MM.1S (cell line): ENCODE results near the gene PTPRK.

ENCODE experiments used
- DNase-seq: peaks from one replicate; pipeline ENCODE4 v3.0.0-alpha.2; 2015
- H2AFZ ChIP-seq: fragments of 300-600 bp; sonication (generic); 2 replicates; pipeline ENCODE4 v1.6.0; 2016; ENCODE audit warnings: antibody characterized with exemption, low read length
- H3F3A ChIP-seq: fragments of 300-600 bp; sonication (generic); 2 replicates; pipeline ENCODE4 v1.6.1; 2016; ENCODE audit warnings: mild to moderate bottlenecking, antibody characterized with exemption, low read length, moderate library complexity, mixed read lengths; ENCODE audit not compliant: insufficient read depth
- H3K27ac ChIP-seq: fragments of 300-600 bp; sonication (generic); 2 replicates; pipeline ENCODE4 v1.5.1; 2016; ENCODE audit warnings: mild to moderate bottlenecking, low read length
- H3K27me3 ChIP-seq: fragments of 300-600 bp; sonication (generic); replicated peaks from 2 replicates; pipeline ENCODE4 v1.6.0; 2016; ENCODE audit warnings: low read length; ENCODE audit not compliant: insufficient read depth
- H3K36me3 ChIP-seq: fragments of 300-600 bp; sonication (generic); replicated peaks from 2 replicates; pipeline ENCODE4 v1.6.1; 2016; ENCODE audit warnings: mild to moderate bottlenecking, low read length, mixed read lengths; ENCODE audit not compliant: insufficient read depth
- H3K4me1 ChIP-seq: fragments of 300-600 bp; sonication (generic); 2 replicates; pipeline ENCODE4 v1.6.1; 2016; ENCODE audit warnings: low read length, mixed read lengths
- H3K4me2 ChIP-seq: fragments of 300-600 bp; sonication (generic); 2 replicates; pipeline ENCODE4 v1.6.0; 2016; ENCODE audit warnings: low read depth, low read length
- H3K4me3 ChIP-seq: fragments of 300-600 bp; sonication (generic); 2 replicates; pipeline ENCODE4 v1.5.1; 2016; ENCODE audit warnings: low read length, mixed read lengths
- H3K79me2 ChIP-seq: fragments of 300-600 bp; sonication (generic); 2 replicates; pipeline ENCODE4 v1.6.1; 2016; ENCODE audit warnings: mixed run types, low read length, mixed read lengths
- H3K9ac ChIP-seq: fragments of 300-600 bp; sonication (generic); 2 replicates; pipeline ENCODE4 v1.6.1; 2016; ENCODE audit warnings: low read length, mixed read lengths
- H3K9me2 ChIP-seq: fragments of 300-600 bp; sonication (generic); replicated peaks from 2 replicates; pipeline ENCODE4 v1.6.1; 2016; ENCODE audit warnings: mild to moderate bottlenecking, low read length, mixed read lengths; ENCODE audit not compliant: insufficient read depth
- H3K9me3 ChIP-seq: fragments of 300-600 bp; sonication (generic); replicated peaks from 2 replicates; pipeline ENCODE4 v1.6.1; 2016; ENCODE audit warnings: mild to moderate bottlenecking, low read length, mixed read lengths; ENCODE audit not compliant: insufficient read depth
- H4K20me1 ChIP-seq: fragments of 300-600 bp; sonication (generic); 2 replicates; pipeline ENCODE4 v1.6.1; 2016; ENCODE audit warnings: mild to moderate bottlenecking, low read length, moderate library complexity, mixed read lengths; ENCODE audit not compliant: insufficient read depth
- CTCF ChIP-seq: fragments of 300-600 bp; sonication (generic); IDR thresholded peaks from 2 replicates; pipeline ENCODE4 v1.5.1; 2016; ENCODE audit warnings: antibody characterized with exemption, low read length, mixed read lengths
- EZH2 ChIP-seq: fragments of 300-600 bp; sonication (generic); optimal IDR thresholded peaks from 2 replicates; pipeline ENCODE3; 2017; ENCODE audit warnings: low read depth, mild to moderate bottlenecking, antibody characterized with exemption, low read length, mixed read lengths
- EZH2phosphoT487 ChIP-seq: fragments of 300-600 bp; sonication (generic); IDR thresholded peaks from 2 replicates; pipeline ENCODE4 v1.6.1; 2018; ENCODE audit warnings: antibody characterized with exemption, low read length

PTPRK gene

GRCh38 chr6:127997496-127998164 is 522.8 kb downstream of the PTPRK start:
- no peaks in the 10 kb centered on the region for H3K9me2 ChIP-seq
- no peaks in the 10 kb centered on the region for H3K79me2 ChIP-seq
- no peaks in the 10 kb centered on the region for H3F3A ChIP-seq
- H3K4me1 ChIP-seq, result no peaks in the 10 kb centered on the region
- no peak for DNase-seq
- H3K36me3 ChIP-seq, result no peaks in the 10 kb centered on the region
- H3K27me3 ChIP-seq, result no peaks in the 10 kb centered on the region
- no peaks in the 10 kb centered on the region; the same call in 1 of the 2 replicates for H4K20me1 ChIP-seq
- no peak overlapping the region for H3K9ac ChIP-seq
- TF ChIP-seq EZH2phosphoT487 (no peak), CTCF (no peak), EZH2 (no peak)
- no peak overlapping the region for H2AFZ ChIP-seq
- H3K9me3 ChIP-seq, result no peaks in the 10 kb centered on the region
- no peak overlapping the region for H3K4me3 ChIP-seq
- H3K27ac ChIP-seq, result no peak overlapping the region
- no peak overlapping the region for H3K4me2 ChIP-seq

GRCh38 chr6:127996925-127997324 is 523.5 kb downstream of the PTPRK start:
- no peak for DNase-seq
- no peak overlapping the region for H3K27ac ChIP-seq

GRCh38 chr6:127992144-127992543 is 528.3 kb downstream of the PTPRK start:
- Histone ChIP-seq H3F3A (no peaks in the 10 kb centered on the region), H3K4me2 (0 out of 2 replicates have a peak overlapping the region, but pooled peaks have one; percentile 1), H2AFZ (no peak overlapping the region), H3K27me3 (no peaks in the 10 kb centered on the region), H3K9me2 (no peaks in the 10 kb centered on the region), H3K9ac (no peak overlapping the region), H3K4me3 (no peak overlapping the region), H3K4me1 (no peaks in the 10 kb centered on the region), H4K20me1 (no peaks in the 10 kb centered on the region; the same call in 1 of the 2 replicates), H3K79me2 (no peaks in the 10 kb centered on the region), H3K27ac (no peak overlapping the region), H3K36me3 (no peaks in the 10 kb centered on the region), H3K9me3 (no peaks in the 10 kb centered on the region)
- TF ChIP-seq EZH2phosphoT487 (no peak), CTCF (no peak), EZH2 (no peak)
- DNase-seq, result no peak

More at GRCh38 chr6:127996925-127997324, 523.5 kb downstream of the PTPRK start:
- no peaks in the 10 kb centered on the region for H3K79me2 ChIP-seq
- no peak overlapping the region for H3K9ac ChIP-seq
- no peaks in the 10 kb centered on the region for H3K36me3 ChIP-seq
- no peaks in the 10 kb centered on the region for H3K9me3 ChIP-seq
- H2AFZ ChIP-seq, result no peak overlapping the region
- TF ChIP-seq CTCF (no peak), EZH2phosphoT487 (no peak), EZH2 (no peak)
- no peaks in the 10 kb centered on the region for H3K27me3 ChIP-seq
- no peaks in the 10 kb centered on the region; the same call in 1 of the 2 replicates for H4K20me1 ChIP-seq
- H3F3A ChIP-seq, result no peaks in the 10 kb centered on the region
- no peaks in the 10 kb centered on the region for H3K4me1 ChIP-seq
- no peaks in the 10 kb centered on the region for H3K9me2 ChIP-seq
- H3K4me3 ChIP-seq, result no peak overlapping the region
- H3K4me2 ChIP-seq, result no peak overlapping the region
